Natural killer cell treated with Interleukin-12 subunit alpha and Interleukin-12 subunit beta and Interleukin-15 and Interleukin-18, amount 100 ng/mL, for 72 hours (primary cell): ENCODE data around the gene SYT15. TPM values are rescaled to one million over a fixed set of nuclear protein-coding genes. Genes with fewer than 3 reads are reported as not detected.

Experiments used
- ATAC-seq, 2 donors: fragments of 150-1000 bp; cut with Tn5 transposase in 1 of 2; sonication (Bioruptor Pico), chemical (Tn5 transposase) in 1 of 2; 2 replicates each; pipeline ENCODE4 v1.10.0; 2021
- DNase-seq: peaks from one replicate; pipeline ENCODE4 v3.0.0; 2022; ENCODE audit warnings: low spot score
- H3K27ac Mint-ChIP-seq, 2 donors: 1 replicate in 1 of 2; 2 replicates in 1 of 2; pipeline ENCODE4 v1.8.0; 2022; ENCODE audit warnings: mixed read lengths in 2 of 2, mild to moderate bottlenecking in 1 of 2, moderate library complexity in 1 of 2
- H3K27me3 Mint-ChIP-seq, 2 donors: 1 replicate in 1 of 2; 2 replicates in 1 of 2; pipeline ENCODE4 v1.8.0; 2022; ENCODE audit warnings: mixed read lengths in 2 of 2
- H3K36me3 Mint-ChIP-seq: one replicate; pipeline ENCODE4 v1.8.0; 2022; ENCODE audit warnings: mixed read lengths
- H3K4me1 Mint-ChIP-seq, 2 donors: 1 replicate in 1 of 2; 2 replicates in 1 of 2; pipeline ENCODE4 v1.8.0; 2022; ENCODE audit warnings: low read depth in 2 of 2, mixed read lengths in 2 of 2, mild to moderate bottlenecking in 1 of 2
- H3K4me3 Mint-ChIP-seq: one replicate; pipeline ENCODE4 v1.8.0; 2022; ENCODE audit warnings: mixed read lengths
- H3K9me3 Mint-ChIP-seq: 2 replicates; pipeline ENCODE4 v1.8.0; 2022; ENCODE audit warnings: mixed read lengths
- total RNA-seq, 2 donors: library from RNA; stranded (reverse); gene quantifications; one replicate each; pipeline ENCODE4 v1.2.3, GENCODE V29; 2022

Gene SYT15
- total RNA-seq, 2 donors from 2014 or later: 0.81 to 1.9 TPM

DNA sequence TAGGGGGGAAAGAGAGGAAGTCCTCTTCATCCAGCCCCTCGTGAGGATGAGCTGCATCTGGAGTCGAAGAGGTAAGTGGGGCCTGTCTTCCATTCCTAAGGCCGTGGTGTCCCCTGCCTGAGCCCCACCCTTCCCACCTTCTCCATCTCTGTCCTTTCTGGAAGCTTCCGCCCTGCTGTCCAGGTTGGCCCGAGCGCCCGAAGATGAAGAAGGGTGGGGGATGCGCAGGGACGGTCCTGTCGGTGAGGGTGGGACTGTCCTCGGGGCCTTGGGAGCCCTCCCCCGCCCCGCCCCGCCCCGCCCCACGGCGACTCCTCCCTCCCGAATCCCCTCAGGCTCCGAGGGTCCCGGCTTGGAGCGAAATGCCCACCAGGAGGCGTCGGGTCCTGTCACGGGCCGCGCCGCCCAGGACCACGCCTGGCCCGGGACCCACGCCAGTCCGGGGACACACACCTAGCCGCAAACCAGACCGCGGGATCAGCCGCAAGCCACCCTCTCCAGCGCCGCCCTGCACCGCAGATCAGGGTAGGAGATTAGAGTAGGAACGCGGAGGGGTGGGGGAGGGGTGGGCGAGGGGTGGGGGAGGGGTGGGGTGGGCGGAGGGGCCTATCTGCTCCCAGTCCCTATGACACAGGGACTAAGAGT lies 37.8 kb upstream of the SYT15 start:
- H3K36me3 Mint-ChIP-seq: no peaks in the 10 kb centered on the region
- peaks cover 8 to 10% of the 10 kb centered on the region in 2 donors for H3K4me1 Mint-ChIP-seq
- H3K27me3 Mint-ChIP-seq: peaks cover 29 to 55% of the 10 kb centered on the region in 2 donors
- DNase-seq: peak; percentile 60
- H3K4me3 Mint-ChIP-seq: no peak overlapping the region
- H3K9me3 Mint-ChIP-seq: no peaks in the 10 kb centered on the region
- ATAC-seq: no peak
- no peak overlapping the region for H3K27ac Mint-ChIP-seq

DNA sequence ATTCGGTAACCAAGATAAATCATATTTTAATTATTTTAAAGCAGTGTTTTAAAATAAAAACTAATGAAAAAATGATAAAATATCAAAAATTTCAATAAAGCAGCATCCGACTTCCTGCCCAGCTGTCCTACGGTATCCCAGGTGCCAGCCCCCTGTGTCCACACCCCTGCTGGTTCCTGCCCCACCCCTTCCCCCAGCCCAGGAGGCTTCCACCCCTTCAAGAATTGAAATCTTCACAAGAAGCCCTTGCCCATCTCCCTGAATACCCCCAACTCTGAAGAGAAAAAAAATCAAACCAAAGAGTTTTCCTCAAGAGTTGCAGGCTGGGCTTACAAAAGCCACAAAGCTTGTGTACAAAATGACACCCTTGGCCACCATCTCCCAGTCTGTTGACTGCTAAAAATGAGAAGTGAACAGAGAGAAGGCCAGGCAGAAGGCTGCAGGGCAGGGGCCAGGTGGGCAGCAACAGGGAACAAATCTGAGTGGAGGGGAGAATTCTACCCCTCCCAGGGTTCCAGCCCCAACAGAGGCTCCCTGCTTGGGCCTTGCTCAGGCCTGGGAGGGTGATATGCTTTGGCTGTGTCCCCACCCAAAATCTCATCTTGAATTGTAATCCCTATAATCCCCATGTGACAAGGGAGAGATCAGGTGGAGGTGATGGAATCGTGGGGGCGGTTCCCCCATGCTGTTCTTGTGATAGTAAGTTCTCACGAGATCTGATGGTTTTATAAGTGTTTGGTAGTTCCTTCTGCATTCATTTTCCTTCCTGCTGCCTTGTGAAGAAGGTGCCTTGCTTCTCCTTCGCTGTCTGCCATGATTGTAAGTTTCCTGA lies 37.0 kb upstream of the SYT15 start:
- no peaks in the 10 kb centered on the region for H3K9me3 Mint-ChIP-seq
- ATAC-seq (no peak), DNase-seq (peak; percentile 53)
- H3K27me3 Mint-ChIP-seq: peaks cover 26 to 49% of the 10 kb centered on the region in 2 donors
- H3K27ac Mint-ChIP-seq: no peak overlapping the region
- no peaks in the 10 kb centered on the region for H3K36me3 Mint-ChIP-seq
- H3K4me1 Mint-ChIP-seq: peaks cover 8 to 10% of the 10 kb centered on the region in 2 donors
- no peak overlapping the region for H3K4me3 Mint-ChIP-seq

DNA sequence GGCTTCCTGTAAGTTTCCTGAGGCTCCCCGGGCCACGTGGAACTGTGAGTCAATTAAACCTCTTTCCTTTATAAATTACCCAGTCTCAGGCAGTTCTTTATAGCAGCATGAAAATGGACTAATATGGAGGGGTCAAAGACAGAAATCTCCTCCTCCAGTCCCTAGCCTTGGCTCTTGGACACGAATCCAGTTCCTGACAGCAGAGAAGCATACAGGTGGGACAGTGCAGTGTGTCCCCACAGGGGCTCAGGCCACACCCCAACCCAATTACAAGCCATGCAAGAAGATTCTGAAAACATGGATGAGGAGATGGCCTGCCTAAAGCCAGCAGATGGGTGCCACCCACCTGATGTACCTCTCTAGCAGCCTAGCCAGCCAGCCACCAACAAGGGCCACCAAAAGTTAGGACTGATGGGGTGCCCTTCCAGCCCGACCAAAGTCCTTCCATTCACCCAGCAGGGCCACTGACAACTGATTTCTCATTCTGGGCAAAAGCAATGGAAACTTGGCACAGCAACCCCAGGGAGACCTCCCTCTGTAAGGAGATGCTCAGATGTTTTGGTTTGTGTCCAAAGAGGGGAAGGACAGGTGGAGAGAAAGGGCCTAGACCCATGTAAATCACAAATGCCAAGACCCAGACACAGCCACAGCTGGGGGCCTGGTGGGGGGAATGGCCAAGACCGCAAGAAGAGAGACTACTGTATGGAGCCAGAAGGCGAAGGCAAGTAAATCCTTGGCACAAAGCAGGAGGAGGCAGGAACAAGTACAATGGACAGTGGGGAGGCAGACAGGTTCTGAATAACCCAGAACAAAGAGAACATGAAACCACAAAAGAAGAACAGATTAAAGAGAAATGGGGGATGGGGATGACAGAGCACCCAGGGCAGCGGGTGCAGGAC lies 36.1 kb upstream of the SYT15 start:
- Mint-ChIP-seq H3K27ac (no peak overlapping the region), H3K27me3 (peaks cover 26 to 41% of the 10 kb centered on the region in 2 donors), H3K36me3 (no peaks in the 10 kb centered on the region), H3K9me3 (no peaks in the 10 kb centered on the region), H3K4me3 (no peak overlapping the region), H3K4me1 (peaks cover 8 to 10% of the 10 kb centered on the region in 2 donors)
- DNase-seq (peak; percentile 58), ATAC-seq (peak in 1 of 2 donors; percentile 4)

DNA sequence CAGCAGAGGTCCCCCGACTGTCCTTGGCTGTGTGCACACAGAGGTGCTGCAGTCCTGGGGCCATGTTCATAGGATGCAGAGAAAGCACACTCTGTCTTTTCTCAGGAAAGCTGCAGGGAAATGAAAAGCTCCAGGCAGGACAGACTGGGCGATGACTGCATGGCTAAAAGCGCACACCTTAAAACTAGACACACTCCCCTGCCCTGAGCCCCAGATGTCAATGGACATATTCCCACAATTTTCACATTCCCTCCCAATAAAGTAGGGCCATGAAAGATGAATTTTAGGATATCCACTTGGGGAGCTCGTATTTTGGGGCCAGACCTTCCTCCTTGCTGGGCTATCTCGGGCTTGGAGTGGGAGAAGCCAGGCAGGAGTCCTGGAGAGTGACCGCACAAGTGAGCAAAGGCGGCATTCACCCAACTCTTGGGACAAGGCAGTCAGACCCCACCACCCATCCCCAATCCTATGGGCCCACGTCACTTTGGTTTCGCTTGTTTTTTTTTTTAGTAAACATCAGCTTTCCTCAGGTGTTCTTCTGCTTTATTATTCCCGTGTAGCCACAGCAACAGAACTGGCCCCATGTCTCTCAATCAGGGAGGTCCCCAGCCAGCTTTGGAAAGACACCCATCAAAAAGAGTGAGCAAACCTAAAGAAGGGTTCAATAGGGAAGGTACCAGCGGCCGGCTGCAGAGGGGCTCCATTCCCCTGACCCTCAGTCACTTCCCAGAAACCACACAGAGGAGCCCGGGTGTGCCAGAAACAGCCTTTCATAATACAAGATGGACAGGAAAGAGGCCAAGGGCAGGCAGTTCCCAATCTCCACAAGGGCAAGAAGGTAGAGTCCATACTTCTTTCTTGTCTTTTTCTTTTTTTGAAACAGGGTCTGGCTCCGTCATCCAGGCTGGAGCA lies 35.2 kb upstream of the SYT15 start:
- Mint-ChIP-seq H3K4me3 (no peak overlapping the region), H3K27ac (no peak overlapping the region), H3K36me3 (no peaks in the 10 kb centered on the region), H3K27me3 (peaks cover 22 to 31% of the 10 kb centered on the region in 2 donors), H3K4me1 (peaks cover 8 to 10% of the 10 kb centered on the region in 2 donors), H3K9me3 (no peaks in the 10 kb centered on the region)
- DNase-seq (peak; percentile 60), ATAC-seq (no peak)

DNA sequence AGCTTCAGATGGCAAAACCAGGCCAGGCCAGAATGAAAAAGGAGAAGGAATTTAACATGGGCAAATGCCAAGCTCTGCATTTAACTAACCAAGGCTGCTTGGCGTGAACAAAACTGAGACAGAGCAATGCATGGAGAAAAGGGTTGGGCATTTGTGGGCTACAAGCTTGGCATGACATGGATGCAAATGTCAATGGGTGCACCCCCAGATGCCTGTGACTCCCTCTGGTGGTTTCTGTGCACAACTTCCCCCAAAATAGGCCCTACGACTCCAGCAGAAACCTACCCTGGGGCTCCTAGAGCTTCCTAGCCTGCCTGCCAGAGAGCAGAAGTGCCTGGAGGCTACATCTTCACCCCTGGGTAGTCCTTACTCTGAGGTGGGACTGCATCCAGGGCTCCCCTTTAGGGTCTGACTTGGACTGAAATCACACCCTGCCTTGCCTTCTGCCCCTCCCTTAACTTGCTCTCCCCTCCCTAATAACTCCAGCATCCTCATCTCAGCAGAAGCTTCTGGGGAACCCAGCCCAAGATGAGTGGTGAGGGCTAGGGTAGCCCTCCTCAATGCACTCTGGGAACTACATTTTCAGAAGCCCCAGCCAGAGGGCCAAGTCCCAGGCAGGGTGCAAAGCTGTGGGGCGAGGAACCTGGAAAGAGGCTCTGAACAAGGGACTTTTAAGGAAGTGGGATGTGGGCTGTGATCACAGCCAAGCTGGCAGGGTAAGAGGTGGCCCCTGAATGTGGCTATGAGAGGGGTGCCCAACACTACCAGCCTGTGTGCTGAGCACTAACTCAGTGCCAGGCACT lies 33.7 kb upstream of the SYT15 start:
- peak; percentile 46 for DNase-seq
- H3K4me1 Mint-ChIP-seq: peaks cover 6 to 10% of the 10 kb centered on the region in 2 donors
- H3K27ac Mint-ChIP-seq: no peak overlapping the region
- peaks cover 14 to 21% of the 10 kb centered on the region in 2 donors for H3K27me3 Mint-ChIP-seq
- no peaks in the 10 kb centered on the region for H3K36me3 Mint-ChIP-seq
- ATAC-seq: no peak
- H3K4me3 Mint-ChIP-seq: no peak overlapping the region
- no peaks in the 10 kb centered on the region for H3K9me3 Mint-ChIP-seq

DNA sequence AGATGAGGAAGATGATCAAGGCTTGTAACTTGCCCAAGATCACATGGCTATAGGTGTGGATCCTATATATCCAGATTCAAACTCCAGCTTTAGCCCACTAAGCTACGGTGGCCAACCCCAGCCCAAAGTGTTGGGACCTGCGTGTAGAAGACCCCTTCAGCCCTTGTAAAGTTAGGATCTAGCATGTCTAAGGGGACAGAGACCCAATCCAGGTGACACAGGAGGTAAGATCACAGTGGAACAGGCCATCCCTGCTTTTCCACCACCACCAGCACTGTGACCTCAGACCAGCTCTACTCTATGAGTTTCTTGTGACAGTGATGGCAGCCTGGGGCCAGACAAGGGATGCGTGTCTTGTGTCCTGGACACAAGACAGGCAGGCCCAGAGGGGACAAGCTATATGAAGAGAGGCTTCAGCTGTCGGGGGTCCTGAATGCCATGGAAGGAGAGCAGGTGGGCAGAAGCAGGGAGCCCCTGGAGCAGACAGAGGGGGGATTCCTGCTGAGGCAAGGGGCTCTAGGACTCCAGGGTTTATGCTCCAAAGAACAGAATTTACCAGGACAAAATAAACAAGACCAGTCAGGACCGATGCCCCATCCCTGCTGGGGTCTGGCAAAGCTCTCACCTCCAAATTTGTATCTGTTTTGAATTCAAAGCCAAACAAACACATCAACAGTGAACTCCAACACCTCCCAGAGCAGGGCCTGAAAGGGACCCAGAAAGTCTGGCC lies 32.9 kb upstream of the SYT15 start:
- DNase-seq (peak; percentile 51), ATAC-seq (no peak)
- Mint-ChIP-seq H3K9me3 (no peaks in the 10 kb centered on the region), H3K4me1 (peaks cover 0 to 4% of the 10 kb centered on the region in 2 donors), H3K36me3 (no peaks in the 10 kb centered on the region), H3K4me3 (no peak overlapping the region), H3K27me3 (peaks cover 7 to 15% of the 10 kb centered on the region in 2 donors), H3K27ac (no peak overlapping the region)

DNA sequence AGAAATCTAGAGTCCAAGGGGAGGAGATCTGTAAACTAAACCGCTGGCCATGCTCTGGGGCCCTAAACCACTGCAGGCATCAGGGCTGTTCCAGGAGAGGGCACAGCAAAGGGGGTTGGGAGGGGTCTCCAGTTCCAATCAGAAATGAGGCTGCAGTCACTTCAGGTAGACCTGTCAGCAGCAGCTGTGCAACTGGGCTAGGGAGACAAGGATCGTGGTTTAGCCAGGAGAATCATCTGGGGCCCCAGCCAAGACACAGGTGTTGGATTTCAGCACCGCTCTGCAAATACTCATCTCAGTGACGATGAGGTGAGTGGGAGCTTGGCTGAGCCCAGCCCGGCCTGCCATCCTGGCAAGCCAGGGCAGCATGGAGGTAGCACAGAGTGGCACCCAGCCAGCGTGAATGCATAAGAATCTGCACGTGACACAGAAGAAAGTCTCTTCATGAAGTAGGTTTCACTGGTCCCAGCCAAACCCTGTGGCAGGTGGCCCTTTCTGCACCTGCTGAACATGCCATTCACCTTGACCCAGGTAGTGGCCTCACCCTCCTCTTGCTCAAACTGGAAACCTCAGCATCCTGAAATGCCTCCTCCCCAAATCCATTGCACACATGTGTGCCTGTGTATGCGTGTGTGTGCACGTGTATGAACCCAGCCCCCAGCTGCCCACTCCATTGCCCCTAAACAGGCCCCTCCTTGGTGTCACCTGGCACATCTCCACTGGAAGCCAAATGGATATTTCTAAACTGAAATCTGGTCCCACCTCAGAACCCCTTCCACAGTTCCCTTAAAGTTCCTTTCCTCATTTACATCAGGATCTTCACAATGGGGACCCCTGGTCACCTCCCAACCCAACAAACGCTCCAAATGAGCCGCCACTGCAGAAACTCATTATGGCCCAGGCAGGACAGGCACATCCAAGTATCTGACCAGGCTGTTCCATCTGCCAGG lies 32.1 kb upstream of the SYT15 start:
- peak; percentile 57 for DNase-seq
- Mint-ChIP-seq H3K36me3 (no peaks in the 10 kb centered on the region), H3K9me3 (no peaks in the 10 kb centered on the region), H3K4me3 (no peak overlapping the region), H3K27ac (no peak overlapping the region), H3K4me1 (peaks cover 0 to 4% of the 10 kb centered on the region in 2 donors), H3K27me3 (peaks cover 7 to 15% of the 10 kb centered on the region in 2 donors)
- no peak for ATAC-seq

DNA sequence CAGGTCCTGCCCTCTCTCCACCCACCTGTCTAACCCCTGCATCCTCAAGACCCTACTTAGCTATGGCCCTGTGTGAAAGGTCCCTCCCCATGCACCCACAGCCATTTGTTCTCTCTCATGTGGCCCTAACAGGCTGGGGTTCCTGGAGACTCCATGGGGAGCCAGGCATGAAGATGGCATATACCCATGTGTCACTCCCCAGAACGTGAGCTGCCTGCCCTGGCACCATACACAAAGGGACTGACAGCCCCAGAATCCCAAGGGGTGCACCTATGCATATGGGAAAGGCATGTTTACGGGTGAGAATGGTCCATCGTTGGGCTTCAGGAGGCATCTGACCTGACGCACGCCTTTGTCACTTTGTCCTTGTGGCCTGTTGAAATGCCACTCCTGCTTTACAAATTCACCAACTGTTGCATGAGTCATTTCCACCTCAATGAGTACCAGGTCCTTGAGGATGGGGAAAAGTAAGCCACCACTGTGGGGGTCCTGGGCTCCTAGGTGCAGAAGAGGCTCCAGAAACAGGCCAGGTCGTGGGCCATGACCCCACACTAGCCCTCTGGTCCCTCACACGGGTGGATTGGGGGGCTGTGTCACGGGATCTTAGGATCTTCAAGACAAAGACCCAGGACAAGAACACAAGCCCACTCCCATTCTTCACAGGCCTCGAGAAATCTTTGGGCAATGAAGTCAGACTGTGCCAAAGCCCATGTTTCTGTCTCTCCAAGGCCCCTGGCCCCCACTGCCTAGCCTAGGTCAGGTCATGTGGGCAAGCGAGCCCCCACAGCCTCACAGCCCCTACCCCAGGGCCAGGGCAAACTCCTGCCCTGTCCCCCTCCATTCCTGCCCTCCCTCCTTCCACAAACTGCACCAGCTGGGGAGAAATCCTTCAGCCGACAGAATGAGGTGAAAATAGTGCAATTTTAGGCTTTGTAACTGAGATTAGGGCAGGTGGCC lies 31.1 kb upstream of the SYT15 start:
- no peaks in the 10 kb centered on the region for H3K9me3 Mint-ChIP-seq
- no peaks in the 10 kb centered on the region for H3K4me1 Mint-ChIP-seq
- H3K4me3 Mint-ChIP-seq: no peak overlapping the region
- DNase-seq: peak; percentile 59
- peaks cover 2 to 6% of the 10 kb centered on the region in 2 donors for H3K27me3 Mint-ChIP-seq
- no peak overlapping the region for H3K27ac Mint-ChIP-seq
- ATAC-seq: no peak
- H3K36me3 Mint-ChIP-seq: no peaks in the 10 kb centered on the region

DNA sequence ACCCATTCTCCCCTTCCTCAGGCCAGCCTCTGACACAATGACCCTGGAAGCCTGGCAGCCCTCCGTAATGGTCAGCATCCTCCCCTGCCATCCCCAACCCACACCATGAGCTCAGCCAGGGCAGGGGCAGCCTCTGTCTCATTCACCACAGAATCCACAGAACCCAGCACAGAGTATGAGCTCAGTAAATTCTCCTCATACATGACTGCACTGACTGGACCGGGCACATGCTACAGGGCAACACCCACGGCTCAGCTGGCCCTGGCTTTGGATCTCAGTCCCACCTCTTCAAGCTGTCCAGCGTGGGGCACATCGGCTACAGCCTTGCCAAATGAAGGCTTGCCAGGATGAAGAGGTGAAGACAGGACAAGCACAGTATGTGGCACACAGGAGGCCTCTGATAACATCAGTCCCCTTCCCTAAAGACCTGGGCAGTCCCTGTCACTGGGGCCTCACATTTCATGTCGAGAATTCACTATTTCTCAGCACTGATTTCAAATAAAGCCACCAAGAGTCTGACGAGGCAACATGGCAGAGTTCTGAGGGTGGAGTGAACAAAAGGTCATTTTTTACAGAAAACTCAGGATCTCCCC lies 30.3 kb upstream of the SYT15 start:
- Mint-ChIP-seq H3K27me3 (no peaks in the 10 kb centered on the region), H3K9me3 (no peaks in the 10 kb centered on the region), H3K36me3 (no peaks in the 10 kb centered on the region), H3K4me3 (no peak overlapping the region), H3K4me1 (no peaks in the 10 kb centered on the region), H3K27ac (no peak overlapping the region)
- DNase-seq (peak; percentile 58), ATAC-seq (no peak)
